ENCODE data around the gene S100P. TPM values are rescaled to one million over a fixed set of nuclear protein-coding genes. Genes with fewer than 3 reads are reported as not detected.

S100P gene
- total and polyA plus RNA-seq, 9 donors: 0.37 to 2.1 (median 0.86) TPM; not detected in 3

- Histone ChIP-seq H3K27me3 (no peaks in the 10 kb centered on the region), H3K4me1 (ENCODE audit: insufficient read depth) (peaks cover 5% of the 10 kb centered on the region), H3K27ac (no peak overlapping the region), H3K36me3 (no peaks in the 10 kb centered on the region), H3K9me3 (no peaks in the 10 kb centered on the region), H3K4me3 (no peak overlapping the region)
- TF ChIP-seq EP300 (IDR thresholded peaks at IDR 0.05) (no peak), CTCF (IDR thresholded peaks at IDR 0.05) (no peak), POLR2A (IDR thresholded peaks at IDR 0.05) (no peak)
- WGBS, 3 donors: 80 to 91% (median 82%) methylated on average over 9 of the region's 9 CpGs
- DNase-seq: no peak
- intact Hi-C loops (cut with DNase I): no loop called here
Observed at GRCh38 chr4:6681191-6681590, 12.5 kb upstream of the S100P start.

DNA sequence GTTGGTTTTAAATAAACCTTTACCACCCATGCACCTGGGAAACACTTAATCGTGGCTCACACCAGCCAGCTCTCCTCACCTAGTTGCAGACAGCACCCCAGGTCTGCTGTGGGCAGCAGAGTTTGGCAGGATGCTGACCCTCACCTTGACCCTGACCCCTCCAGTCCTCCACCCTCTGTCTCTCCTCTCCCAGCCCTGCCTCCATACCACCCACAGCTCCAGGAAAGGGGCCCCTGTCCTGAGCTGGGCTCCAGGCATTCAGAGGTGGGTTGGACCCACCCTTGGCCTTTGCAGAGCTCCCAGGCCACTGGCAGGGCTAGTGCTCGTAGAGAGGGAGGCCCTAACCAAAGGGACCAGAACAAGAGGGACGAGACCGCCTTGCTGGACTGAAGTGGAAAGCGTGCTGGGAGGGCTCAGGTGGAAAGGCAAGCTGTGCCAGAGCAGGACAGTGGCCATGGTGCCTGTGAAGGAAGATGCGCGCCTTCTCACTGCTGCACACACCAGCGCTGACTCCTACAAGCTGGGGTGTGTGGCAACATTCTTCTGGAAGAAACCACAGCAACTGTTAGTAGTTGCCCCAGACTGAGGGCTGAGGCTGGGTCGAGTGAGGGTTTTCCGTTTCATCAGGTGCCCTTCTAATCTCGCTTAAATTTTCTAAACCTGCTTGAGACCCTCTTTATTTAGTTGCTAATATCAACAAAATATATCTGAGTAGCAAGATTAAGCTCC is 10.7 kb upstream of the S100P start:
- Histone ChIP-seq H3K9me3 (no peaks in the 10 kb centered on the region), H3K27me3 (no peaks in the 10 kb centered on the region), H3K4me1 (ENCODE audit: insufficient read depth) (no peaks in the 10 kb centered on the region), H3K36me3 (no peaks in the 10 kb centered on the region), H3K27ac (no peak overlapping the region), H3K4me3 (no peak overlapping the region)
- intact Hi-C loops (cut with DNase I): no loop called here
- TF ChIP-seq EP300 (IDR thresholded peaks at IDR 0.05): no peak
- TF ChIP-seq POLR2A (IDR thresholded peaks at IDR 0.05): no peak
- TF ChIP-seq CTCF (IDR thresholded peaks at IDR 0.05): no peak
- 79 to 82% (median 80%) methylated on average over 11 of the region's 11 CpGs for WGBS, 3 donors
- no peak for DNase-seq

GRCh38 chr4:6684656-6685055 is 9.0 kb upstream of the S100P start:
- 83 to 85% (median 84%) methylated on average over 11 of the region's 11 CpGs for WGBS, 3 donors
- intact Hi-C loops (cut with DNase I): no loop called here
- Histone ChIP-seq H3K27ac (no peak overlapping the region), H3K9me3 (no peaks in the 10 kb centered on the region), H3K36me3 (no peaks in the 10 kb centered on the region), H3K4me3 (no peak overlapping the region), H3K4me1 (ENCODE audit: insufficient read depth) (peaks cover 2% of the 10 kb centered on the region), H3K27me3 (no peaks in the 10 kb centered on the region)
- TF ChIP-seq POLR2A (IDR thresholded peaks at IDR 0.05) (no peak), EP300 (IDR thresholded peaks at IDR 0.05) (no peak)
- no peak for DNase-seq

DNA sequence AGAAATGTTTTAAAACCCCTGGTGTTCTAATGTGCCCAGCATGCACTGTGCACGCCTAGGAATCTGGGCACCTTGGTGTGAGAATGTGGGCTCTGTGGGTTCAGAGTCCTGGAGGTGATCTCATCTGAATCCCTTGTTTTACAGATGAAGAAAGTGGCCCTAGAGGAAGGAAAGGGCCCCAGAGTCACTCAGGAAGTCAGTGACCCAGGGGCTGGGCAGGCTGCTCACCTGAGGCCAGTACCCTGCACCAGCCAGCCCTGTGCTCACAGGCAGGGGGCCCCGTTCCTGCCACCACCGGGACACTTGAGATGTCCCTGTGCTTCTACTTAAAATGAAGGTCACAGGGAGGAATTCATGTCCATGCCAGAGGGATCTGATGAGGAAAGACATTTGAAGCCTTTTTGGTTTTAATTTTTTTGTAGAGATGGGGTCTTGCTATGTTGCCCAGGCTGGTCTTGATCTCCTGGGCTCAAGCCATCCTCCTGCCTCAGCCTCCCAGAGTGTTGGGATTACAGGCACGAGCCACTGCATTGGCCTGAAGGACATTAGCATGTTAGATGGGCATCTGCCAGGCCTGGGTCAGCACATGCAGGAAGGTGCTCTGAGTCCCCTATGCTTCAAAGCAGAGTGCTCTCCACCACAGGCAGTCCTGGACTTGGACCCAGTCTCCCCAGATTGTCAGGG is 7.4 kb upstream of the S100P start:
- H3K4me1 ChIP-seq (ENCODE audit: insufficient read depth): peaks cover 2% of the 10 kb centered on the region
- WGBS, 3 donors: 74 to 90% (median 79%) methylated on average over 4 of the region's 4 CpGs
- H3K27ac ChIP-seq: no peak overlapping the region
- TF ChIP-seq CTCF (IDR thresholded peaks at IDR 0.05) (no peak), EP300 (IDR thresholded peaks at IDR 0.05) (no peak), POLR2A (IDR thresholded peaks at IDR 0.05) (no peak)
- H3K36me3 ChIP-seq: no peaks in the 10 kb centered on the region
- no peak overlapping the region for H3K4me3 ChIP-seq
- intact Hi-C loops (cut with DNase I): no loop called here
- H3K27me3 ChIP-seq: no peaks in the 10 kb centered on the region
- no peaks in the 10 kb centered on the region for H3K9me3 ChIP-seq
- DNase-seq: no peak

Measured in ovary (tissue), 9 donors.